DMS 273 treated with DMSO at 0.1 percent for 48 hours (cell line): ENCODE results near the gene FAM13C.

ENCODE experiments used
- DNase-seq: peaks from one replicate; lab custom pipeline; 2025; lab: John Stamatoyannopoulos, UW

The FAM13C gene

GRCh38 chr10:59315465-59315864 lies 46.9 kb downstream of the FAM13C start:
- DNase-seq = no peak

- DNase-seq = no peak
Measured at GRCh38 chr10:59314268-59314667, 48.1 kb downstream of the FAM13C start.

- DNase-seq = no peak
Measured at GRCh38 chr10:59312247-59312646, 50.1 kb downstream of the FAM13C start.

GRCh38 chr10:59311025-59311424 lies 51.3 kb downstream of the FAM13C start:
- DNase-seq = no peak

- no peak for DNase-seq
Measured at GRCh38 chr10:59310324-59310914, 51.9 kb downstream of the FAM13C start.

DNA sequence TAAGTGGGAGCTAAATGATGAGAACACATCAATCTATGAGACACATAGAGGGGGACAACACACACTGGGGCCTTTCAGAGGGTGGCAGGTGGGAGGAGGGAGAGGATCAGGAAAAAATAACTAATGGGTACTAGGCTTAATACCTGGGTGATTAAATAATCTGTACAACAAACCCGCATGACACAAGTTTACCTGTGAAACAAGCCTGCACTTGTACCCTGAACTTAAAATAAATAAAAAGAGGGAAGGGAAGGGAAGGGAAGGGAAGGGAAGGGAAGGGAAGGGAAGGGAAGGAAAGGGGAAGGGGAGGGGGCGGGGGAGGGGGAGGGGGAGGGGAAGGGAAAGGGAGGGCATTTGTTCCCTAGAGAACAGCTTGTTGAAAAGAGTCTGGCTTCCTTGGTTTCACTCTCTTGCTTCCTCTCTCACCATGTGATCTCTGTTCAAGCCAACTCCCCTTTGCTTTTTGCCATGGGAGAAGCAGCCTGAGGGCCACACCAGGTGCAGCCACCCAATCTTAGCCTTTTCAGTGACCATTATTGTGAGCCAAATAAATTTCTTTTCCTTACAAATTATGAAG lies 57.7 kb downstream of the FAM13C start:
- no peak for DNase-seq

GRCh38 chr10:59303018-59303417 lies 59.3 kb downstream of the FAM13C start:
- DNase-seq = no peak

GRCh38 chr10:59302381-59302780 lies 60.0 kb downstream of the FAM13C start:
- DNase-seq = no peak

GRCh38 chr10:59301067-59301754 lies 61.1 kb downstream of the FAM13C start:
- DNase-seq = no peak

DNA sequence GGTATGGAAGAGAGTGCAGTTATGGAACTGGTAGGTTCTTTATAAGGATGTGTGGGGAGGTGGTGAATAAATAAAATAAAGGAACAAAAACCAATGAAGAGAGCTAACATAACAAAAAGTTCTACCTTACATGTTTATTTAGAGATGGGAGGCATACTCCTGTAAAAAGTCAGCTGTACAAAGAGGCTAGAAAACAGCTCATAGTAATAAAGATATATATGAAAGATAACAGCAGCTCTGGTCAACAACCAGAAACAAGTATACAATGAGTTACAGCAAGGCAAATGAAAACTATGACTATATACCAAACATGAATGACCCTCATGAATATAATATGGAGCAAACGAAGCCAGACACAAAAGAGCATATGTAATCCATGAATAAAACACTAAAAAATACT lies 62.0 kb downstream of the FAM13C start:
- no peak for DNase-seq

DNA sequence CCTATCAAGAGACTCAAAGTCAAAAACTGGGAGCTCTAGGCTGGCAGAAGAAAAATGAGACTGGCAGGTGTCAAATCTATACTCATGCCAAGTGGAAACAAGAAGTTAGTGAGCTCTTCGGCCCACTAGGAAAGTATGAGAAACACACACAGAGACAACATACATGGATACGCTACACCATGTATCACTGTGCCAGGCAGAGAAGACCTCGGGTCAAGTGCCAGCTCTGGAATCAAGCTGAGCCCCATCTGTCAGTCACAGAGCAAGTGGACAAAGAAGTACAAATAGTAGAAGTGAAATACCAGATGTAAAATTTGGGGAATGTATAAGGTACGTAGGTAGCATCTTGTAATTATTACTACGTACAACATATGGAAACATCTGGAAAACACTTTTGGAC lies 62.4 kb downstream of the FAM13C start:
- no peak for DNase-seq

DNA sequence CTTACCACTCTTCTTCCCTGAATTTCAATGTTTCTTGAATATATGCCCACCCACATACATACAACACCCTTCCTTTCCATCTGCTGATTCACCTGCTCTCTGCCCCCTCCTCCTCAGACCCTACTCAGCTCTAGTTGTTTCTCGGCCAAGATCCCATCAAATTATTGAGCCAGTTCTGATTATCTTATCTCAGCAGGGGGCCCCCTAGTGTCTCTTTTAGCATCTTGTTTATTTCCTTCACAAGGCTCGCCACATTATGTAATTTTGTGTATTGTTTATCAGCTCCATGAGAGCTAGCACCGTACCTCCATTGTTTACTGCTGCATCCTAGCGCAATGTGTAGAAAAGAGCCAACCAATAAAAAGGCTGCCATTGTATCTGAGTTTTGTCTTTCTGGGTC lies 71.9 kb downstream of the FAM13C start:
- DNase-seq = no peak

- no peak for DNase-seq
Measured at GRCh38 chr10:59289853-59290252, 72.5 kb downstream of the FAM13C start.

- DNase-seq = no peak
Measured at GRCh38 chr10:59287587-59288255, 74.6 kb downstream of the FAM13C start.

- no peak for DNase-seq
Measured at GRCh38 chr10:59285848-59286247, 76.5 kb downstream of the FAM13C start.

- no peak for DNase-seq
Measured at GRCh38 chr10:59285073-59285472, 77.3 kb downstream of the FAM13C start.

DNA sequence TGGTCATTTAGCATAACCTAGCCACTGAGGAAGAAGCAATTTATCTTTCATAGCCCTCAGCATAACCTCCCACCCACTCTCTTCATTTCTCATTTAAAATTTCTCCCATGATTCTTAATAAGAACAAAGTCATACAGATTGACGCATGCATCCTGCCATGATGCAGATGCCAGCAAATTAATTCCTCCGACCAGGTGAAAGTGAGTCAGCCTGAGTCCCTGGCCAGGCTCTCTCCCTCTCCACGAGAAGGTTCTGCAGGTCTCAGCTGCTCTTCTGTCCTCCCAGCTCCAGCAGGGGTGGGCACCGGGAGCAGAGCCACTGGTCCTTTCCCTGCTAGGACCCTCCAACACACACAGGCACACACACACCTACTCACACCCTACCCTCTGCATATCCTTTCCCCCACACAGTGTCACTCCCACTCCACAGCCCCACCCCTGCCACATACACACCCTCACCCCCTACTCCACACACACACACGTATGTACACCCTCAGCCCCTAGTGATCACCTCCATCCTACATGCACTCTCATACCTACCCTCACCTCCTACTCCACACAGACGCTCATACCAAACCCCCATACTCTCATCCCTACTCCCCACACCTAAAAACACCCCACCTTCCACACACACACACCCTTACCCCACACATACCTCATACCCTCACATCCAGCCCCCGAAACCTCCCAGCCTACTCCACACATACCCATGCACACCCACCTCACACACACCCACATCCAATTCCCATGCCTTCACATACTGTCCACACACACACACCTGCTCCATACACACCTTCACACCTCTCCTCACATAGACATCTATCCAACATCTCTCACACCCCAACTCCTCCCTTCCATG lies 78.0 kb downstream of the FAM13C start:
- no peak for DNase-seq

DNA sequence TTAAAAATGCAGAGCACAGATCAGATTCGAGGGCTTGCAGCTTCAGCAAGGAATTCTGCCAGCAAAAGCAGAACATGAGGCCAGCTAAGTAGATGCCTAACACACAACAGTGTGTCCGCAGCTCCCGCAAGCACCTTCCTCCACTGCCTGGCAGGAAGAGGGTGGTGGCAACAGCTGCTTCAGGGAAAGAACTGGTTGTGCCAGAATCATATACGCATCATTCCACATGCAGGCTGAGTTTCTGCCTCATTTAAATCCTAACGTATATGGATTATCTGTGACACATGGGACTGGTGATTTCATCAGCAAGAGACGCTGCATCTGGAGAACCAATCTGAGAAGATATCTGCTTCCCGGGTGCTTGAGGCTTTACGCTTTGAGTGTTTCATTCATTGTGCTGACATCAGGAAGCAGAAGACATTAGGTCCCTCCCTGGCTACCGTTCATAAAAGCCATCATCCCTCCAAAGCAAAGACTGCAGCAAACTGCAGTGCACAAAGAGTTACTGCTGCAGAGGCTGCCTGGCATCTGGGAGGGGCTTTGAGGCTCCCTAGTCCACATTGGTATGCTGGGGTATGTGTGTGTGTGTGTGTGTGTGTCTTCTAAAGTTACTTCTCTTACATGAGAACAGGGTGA lies 78.8 kb downstream of the FAM13C start:
- no peak for DNase-seq

DNA sequence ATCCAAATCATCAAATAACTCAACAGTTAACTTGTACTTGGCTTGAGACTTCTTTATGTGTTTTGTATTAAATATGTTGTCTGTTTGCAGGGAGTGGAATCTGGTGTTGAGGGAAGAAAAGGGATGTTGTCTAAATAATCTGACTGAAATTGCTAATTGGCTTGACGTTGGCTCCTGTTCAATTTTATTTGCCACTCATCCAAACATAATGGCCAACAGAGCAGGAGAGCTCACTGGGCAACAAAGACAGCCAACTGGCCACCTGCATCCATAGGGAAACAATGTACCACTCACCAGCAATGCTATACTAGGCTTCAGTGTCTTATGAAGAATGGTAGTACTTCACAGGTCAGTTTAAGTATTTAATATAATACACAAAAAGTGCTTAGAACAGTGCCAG lies 80.5 kb downstream of the FAM13C start:
- no peak for DNase-seq

GRCh38 chr10:59279991-59280505 lies 82.3 kb downstream of the FAM13C start:
- DNase-seq = no peak

DNA sequence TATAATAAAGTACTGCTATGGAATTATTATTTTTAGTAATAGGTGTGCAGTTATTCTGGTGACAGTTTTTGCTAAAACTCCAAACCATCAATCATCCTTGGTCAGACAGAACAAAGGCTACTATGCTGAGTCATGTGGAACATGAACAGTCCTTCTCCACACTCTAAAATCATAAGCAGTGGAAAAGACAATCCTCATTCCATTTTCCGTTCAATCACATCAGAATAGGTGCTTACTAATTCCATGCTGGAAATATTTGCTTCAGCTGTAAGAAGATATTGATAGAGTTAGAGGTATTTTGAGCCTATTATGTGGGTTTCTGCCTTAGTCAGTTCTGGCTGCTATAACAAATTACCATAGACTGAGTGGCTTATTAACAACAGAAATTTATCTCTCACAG lies 82.9 kb downstream of the FAM13C start:
- no peak for DNase-seq
